ENCODE results near the gene COA3.

Gene COA3, protein sequence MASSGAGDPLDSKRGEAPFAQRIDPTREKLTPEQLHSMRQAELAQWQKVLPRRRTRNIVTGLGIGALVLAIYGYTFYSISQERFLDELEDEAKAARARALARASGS

DNA sequence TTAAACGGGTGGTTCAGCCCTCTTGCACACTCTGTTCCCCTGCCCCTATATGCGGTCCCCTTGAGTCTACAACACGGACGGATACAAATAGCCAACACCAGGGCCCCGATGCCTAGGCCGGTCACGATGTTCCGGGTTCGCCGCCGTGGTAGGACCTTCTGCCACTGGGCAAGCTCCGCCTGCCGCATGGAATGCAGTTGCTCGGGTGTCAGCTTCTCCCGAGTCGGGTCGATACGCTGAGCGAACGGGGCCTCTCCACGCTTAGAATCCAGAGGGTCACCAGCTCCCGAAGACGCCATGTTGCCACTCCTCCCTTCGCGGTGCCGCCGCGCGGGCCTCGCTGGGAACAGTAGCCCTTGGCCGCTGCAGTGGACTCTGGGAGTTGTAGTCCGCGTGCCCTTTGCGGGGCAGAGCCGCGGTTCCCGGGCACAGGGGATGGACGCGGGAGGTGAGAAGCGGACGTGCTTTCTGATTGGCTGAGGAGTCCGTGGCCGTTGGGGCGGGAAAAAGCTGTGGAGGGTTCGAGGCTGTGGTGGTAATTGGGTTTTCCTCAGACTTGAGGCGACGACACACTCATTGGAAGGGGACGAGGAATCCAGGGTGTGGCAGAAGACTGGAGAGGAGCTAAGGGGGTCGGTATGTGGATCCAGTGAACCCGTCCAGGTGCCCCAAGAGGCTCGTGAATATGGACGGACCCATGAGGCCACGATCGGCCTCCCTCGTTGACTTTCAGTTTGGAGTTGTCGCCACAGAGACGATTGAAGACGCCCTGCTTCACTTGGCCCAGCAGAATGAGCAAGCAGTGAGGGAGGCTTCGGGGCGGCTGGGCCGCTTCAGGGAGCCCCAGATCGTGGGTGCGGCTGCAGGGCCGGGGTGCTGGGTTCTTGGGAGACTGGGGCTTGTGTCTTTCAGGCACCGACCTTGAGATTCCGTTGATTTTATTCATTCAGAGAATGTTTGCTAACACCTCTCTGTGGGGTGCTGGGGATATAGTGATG lies at the start of gene COA3, which contains the start of gene CNTD1:
TSS of gene COA3 (minus strand) at position 322 of the 998 bp plus-strand sequence. CDS start at position 299, 23 bp downstream.
TSS of gene CNTD1 (plus strand) at position 479 of the 998 bp plus-strand sequence. CDS start at position 686, 207 bp downstream.
- peak in 55 of 56 donors; percentile 16 to 89 (median 70) for DNase-seq

DNA sequence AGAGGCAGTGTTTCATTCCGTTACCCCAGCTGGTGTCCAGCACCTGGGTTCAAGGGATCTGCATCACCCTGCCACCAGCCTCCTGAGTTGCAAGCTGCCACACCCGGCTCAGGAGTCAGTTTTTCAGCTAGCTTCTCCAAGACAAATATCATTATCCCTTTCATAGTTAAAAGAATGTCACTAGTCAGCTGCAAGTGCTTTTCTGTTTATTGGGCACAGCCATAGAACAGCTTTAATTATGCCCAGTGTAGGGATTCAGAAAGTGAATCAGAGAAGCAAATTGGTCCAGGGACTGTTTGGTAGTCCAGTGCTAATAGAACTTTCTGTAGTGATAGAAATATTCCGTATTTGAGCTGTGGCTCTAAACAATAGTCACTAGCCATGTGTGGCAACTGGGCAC lies 49.6 kb upstream of the COA3 start:
- no peak for DNase-seq

- DNase-seq, result no peak
Observed at GRCh38 chr17:42846594-42847280, 48.2 kb upstream of the COA3 start.

- no peak for DNase-seq
Observed at GRCh38 chr17:42845918-42846593, 47.6 kb upstream of the COA3 start.

GRCh38 chr17:42845556-42845917 lies 47.0 kb upstream of the COA3 start:
- DNase-seq, result no peak

- DNase-seq, result no peak
Observed at GRCh38 chr17:42844761-42845555, 46.5 kb upstream of the COA3 start.

GRCh38 chr17:42844271-42844670 lies 45.8 kb upstream of the COA3 start, which contains the start of gene AOC2:
AOC2 (plus strand) TSS chr17:42844580; CDS start chr17:42844627, 47 bp downstream.
- DNase-seq, result no peak

DNA sequence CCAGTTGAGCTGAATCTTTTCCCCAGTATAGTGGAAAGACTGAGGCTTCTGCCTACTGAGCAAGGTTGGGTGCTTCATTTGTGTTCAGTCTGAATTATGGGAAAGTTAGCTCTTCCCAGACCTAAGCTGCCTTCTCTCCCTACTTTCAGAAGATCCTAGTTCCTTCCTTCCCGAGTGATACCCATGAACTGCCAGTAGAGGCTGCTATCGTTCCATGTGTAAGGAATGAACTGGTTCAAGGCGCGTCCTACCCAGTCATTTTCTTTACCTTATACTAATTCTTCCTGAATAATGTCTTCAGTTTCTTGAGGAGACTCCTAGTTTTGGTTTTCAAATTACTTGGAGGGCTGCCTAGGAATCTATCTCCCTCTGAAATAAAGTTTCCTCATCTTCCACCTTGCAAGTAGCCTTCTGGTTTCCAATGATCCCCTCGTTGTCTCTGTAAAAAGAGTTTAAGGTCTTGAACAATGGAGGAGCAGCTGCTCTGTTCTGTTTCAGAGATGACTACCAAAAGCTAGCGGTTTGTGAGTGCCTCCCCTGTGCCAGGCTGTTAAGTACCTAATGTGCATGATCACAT lies 44.9 kb upstream of the COA3 start:
- peak in 16 of 56 donors; percentile 1 to 45 (median 12) for DNase-seq

- DNase-seq, result no peak
Observed at GRCh38 chr17:42841975-42842685, 43.6 kb upstream of the COA3 start.

DNA sequence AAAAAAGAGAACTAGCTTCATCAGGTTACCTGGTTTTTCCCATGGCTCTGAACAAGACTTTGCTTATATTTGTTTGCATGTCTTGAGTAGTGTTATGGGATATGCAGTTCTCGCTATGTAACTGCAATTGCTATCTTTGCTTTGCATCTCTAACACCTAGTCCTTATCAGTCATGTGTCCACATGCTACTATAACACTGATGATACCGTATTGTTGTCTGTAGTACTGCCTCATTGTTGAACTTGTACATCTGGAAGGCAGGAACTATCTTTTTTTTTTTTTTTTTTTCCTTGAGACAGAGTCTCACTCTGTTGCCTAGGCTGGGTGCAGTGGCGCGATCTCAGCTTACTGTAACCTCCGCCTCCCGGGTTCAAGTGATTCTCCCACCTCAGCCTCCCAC lies 37.2 kb upstream of the COA3 start:
- DNase-seq, result no peak

DNA sequence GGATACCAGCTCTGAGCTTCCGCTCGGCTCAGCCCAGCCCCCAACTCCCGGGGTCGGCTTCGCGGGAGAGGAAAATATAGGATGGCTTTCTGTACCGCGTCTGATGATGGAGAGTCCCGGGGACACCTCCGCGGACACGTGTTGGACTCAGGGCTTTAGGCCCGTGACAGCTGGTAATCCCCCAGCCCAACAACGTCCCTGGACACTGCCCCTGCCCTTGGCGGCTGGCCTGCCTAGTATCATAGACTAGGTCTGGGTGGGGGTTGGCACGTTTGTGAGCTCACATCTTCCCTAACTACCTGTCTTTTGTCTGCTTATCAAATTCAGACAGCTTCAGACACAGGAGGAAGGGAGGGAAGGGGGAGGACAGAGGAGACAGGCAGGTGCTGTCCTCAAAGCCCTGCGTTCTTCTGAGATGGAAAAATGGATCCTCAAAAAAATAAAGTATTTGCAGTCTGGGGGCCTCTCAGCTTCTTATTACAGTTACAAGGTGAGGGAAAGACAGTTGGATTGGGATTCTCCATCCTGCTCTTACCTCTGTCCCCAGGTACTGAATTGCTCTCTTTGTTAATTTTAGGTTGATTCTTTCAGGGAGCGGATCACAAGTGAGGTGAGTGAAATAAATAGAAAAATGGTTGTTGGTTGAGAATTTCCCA lies 35.4 kb upstream of the COA3 start:
- peak in 1 of 56 donors; percentile 30 for DNase-seq

DNA sequence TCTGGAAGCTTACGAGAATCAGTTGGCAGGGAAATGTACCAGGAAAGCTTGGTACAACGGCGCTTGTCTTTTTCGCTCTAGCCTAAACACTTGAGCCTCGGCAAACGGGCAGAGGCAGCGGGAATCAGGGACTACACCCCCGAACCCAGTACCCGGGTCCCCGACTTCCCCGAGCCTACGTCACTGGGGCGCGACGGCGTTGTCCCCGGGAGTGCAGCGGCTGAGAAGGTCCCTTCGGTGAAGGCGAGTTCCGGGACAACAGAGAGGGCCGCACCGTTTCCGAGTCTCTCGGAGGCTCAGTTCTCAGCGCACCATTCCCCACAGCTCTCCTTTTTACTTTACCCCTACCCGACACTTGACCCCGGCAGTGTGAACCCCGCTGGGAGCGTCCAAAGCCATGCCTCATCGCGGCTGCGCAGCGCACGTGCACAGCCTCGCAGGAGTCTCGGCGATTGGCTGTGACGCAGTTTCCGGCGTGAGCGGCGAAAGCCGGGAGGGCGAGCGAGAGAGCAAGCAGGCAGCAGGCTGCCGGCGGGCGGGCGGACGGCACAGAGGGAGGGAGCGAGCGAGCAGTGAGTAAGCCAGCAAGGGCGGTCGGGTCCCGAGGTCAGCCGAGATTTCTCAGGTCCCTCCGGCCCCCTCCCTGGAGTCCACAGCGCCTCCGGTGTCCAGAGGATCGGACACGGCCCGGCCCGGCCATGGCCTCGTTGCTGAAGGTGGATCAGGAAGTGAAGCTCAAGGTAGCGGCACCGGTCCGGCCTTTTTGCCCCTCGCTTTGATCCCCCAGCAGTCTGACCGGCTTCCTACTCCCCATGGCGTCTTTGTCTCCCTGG lies 34.6 kb upstream of the COA3 start, which contains the start of gene PSME3:
TSS of gene PSME3 (plus strand) at position 464 of the 833 bp plus-strand sequence. CDS start at position 699, 235 bp downstream.
- DNase-seq, result peak; percentile 33 to 98 (median 91)

GRCh38 chr17:42832213-42832933 lies 33.9 kb upstream of the COA3 start:
- DNase-seq, result no peak

DNA sequence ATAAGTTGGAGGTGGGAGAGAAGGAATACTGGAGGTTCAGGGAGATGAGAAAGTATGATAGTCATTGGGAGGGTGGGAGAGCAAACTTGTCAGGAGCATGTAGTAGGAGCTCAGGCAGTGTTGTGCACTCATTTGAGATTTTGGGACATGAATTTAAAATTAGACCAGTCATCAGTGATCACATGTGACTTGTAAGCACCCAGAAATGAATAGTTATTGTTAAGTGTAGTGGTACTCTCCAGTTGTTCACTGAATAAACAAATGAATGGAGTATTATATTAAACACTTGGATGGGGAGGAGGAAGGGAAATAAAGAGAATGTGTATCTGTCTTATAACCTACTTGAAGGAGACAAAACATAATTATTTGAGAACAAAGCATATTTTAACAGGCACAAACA lies 32.5 kb upstream of the COA3 start:
- DNase-seq, result no peak

DNA sequence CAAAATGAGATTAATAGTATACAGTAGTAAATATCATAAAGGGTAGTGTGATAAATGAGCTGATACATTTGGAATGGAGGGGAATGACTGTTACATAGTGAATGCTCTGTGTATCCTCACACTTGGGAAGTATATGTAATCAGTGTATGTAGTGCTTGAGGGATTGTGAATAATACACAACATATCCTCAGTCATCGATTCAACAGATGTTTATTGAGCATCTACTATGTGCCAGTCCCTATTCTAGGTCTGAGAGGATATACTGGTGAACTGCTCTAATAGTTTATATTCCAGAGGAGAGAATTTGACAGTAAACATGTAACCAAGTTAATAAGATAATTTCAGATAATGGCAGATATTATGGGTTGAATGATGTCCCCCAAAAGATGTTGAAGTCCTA lies 29.0 kb upstream of the COA3 start:
- DNase-seq, result no peak

- DNase-seq, result no peak
Observed at GRCh38 chr17:42821176-42821575, 22.7 kb upstream of the COA3 start.
